GM21529 (cell line): ENCODE data around the gene NOVA2.

Source experiments
- ATAC-seq: cut with Tn5 transposase; IDR thresholded peaks from one replicate; pipeline ENCODE4 v1.9.1; 2021; ENCODE audit not compliant: unreplicated experiment

NOVA2 gene

DNA sequence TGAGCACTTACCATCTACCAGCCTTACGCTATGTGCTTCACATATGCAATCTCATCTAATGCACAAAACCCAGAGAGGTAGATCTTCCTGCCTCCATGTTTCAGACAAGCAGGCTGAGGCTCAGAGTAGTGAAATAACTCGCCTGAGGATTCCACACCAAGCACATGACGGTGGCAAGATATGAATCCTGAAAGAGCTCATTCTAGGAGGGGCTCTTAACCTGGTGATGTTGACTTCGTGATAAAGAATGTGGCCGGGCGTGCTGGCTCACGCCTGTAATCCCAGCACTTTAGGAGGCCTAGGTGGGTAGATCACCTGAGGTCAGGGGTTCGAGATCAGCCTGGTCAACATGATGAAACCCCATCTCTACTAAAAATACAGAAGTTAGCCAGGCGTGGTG is 5.0 kb downstream of the NOVA2 start:
- ATAC-seq, result no peak

GRCh38 chr19:45967246-45967645 is 6.4 kb downstream of the NOVA2 start:
- ATAC-seq, result no peak

DNA sequence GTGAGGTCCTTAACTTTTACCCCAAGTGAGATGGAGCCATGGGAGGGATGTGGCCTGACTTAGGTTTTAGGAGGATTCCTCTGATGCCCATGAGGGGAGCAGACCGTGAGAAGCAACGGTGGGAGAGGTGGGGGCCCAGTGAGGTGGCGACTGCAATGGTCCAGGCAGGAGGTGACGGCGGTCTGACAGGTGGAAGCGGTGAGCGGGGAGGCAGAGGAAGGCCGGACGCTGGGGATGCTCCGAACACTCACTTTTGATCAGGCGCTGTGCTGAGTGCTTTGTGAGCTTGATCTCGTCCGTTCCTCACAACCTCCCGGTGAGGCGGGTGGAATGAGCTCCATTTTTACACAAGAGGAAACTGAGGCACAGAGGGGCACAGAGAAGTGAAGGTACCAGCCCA is 11.6 kb downstream of the NOVA2 start:
- ATAC-seq, result no peak

GRCh38 chr19:45960595-45961235 is 12.9 kb downstream of the NOVA2 start:
- no peak for ATAC-seq

DNA sequence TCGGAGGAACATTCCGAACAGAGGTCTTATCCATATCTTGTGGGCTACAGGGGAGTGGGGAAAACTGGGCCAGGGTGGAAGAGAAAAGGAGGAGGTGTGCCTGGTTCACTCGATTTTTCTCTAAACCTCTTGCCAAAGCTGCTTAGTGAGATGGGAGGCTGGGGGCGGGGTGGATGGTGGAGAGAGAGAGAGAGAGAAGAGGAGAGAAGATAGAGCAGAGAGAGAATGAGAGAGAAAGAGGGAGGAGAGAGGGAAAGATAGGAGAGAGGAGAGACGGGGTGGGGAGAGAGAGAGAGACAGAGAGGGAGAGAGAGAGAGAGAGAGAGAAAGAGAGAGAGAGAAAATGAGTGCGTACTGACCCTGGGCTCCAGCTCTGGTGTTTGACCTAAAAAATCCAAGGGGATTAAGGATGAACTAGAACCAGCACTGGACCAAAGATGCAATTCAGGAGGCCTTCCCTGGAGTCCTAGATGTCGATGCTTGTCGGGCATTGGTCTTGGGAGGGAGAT is 14.1 kb downstream of the NOVA2 start:
- ATAC-seq, result no peak

DNA sequence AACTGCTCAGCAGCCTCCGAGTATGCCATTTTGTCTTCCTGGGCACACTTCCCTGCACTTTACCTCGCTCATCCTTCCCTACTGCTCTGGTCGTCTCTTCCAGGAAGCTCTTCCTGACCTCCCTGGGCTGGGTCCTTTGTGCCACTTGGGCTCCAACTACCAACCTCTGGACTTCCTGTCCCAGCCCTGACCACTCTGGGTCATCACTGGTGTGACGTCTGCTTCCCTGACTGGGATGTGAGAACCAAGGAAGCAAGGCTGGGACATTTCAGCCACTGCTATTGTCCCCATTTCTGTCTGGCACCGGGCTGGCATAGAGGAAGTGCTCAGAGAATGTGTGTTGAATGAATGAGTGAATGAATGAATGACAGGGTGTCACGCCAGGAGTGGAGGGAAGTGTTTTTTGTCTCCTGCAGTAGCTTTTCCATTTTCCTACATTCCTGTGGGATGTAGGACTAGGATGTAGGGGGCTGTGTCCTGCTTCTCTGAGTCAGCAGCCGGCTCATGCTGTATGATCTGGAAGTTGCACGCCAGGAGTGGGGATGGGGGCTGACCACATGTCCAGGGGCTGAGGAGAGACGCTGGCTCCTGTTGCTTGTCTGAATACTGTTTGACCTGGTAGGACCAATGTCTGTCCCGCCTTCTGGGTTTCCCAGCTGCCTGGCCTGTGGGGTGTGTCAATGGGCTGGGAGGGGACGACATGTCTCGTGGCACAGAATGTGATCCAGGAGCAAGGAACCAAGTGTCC is 14.7 kb downstream of the NOVA2 start:
- ATAC-seq, result no peak

GRCh38 chr19:45958320-45958719 is 15.3 kb downstream of the NOVA2 start:
- ATAC-seq, result no peak

DNA sequence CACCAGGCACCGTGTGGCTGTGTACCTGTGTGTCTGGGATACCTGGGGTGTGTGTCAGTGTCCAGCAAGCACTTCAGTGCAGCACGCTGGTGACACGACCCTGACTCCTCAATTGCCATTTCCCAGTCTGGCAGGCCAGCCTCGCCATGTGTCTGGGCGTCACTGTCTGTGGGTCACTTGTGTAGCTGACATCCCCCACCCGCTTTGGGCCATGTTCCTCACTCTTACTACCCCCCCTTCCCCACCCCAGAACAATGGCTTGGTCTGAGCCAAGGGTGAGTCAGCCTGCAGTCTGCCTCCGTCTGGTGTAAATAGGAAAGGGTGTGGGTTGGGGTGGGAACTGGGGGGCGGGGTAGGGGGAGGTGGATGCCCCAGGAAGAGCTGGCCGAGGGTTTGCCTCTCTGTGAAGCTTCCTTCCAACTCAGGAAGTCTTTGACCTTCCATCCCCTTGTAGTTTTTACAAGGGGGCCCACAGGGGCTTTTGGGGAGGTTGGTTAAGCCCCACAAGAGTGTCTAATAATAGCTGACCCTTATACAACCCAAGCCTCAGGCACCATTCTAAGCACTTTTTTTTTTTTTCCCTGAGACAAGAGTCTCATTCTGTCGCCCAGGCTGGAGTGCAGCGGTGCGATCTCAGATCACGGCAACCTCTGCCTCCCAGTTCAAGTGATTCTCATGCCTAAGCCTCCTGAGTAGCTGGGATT is 17.6 kb downstream of the NOVA2 start:
- no peak for ATAC-seq

DNA sequence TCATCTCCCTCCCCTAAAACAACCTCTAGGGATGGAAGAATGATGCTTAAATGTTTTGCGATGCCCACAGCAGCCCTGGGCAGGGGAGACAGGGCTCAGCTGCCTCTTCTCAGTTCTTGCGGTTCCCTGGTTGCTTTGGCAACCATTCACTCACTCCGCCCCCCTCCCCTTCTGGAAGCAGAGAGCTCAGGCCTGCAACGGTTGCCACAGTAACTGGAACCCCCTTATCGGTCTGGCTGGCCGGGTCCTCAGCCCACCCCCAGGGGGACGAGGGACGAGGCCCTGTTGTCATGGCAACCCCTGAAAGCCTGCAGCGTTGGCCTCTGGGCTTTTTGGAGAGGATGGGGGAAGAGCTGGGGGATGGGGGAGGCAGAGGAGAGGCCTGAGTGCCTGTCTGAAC is 19.5 kb downstream of the NOVA2 start:
- no peak for ATAC-seq

DNA sequence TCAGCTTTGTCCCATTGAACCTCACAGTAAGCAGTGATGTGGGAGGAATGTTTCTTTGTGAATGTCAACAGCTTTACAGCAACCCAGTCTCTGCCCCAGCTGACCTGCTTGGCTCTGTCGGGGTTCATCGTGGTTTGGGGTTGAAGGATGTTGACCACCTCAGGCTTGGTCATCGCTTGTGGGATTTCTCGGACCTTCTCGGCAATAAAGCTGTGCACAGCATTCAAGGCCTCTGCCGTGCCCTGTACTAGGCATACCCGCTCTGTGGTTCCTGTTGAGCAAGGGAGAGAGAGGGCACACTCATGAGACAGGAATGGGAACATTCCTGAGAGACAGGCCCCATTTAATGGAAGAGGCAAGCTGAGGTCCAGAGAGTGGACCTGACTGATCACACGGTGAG is 20.0 kb downstream of the NOVA2 start:
- ATAC-seq, result no peak

DNA sequence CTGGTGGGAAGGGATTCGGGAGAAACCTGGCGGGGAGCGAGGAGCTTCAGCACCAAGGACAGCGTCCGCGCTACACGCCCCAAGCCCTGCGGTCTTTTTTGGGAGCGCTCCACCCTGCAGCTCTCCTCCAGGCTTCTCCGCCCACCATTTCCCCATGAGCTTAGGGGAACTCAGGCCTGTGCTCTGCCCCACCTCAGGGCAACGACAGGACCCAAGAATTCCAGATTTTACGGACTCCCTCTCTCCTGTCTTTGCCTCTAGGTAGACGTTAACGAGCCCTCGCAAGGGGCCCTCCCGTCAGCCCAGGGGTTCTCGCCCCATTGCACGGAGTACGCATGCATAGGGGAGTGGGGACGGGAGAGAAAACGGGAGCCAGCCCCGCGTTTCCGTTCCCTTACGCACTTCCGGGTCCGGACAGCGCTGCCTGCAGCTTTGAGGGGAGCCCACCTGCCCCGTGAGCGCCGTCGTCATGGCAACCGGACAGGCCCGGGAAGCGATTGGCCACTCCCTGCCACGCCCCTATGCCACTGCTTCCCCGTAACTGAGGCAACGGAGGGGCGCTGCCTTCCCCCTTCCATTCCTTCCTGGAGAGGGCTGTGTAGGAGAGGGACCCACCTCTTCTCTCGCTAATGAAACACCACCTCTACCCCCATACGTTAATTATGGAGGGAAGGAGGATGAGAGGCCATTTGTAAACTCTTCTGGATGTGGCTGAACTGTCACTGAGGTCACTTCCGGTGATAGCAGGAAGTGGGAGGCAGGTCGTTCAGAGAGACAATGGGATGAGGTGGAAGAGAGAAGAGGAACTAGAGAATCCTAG is 20.8 kb downstream of the NOVA2 start:
- no peak for ATAC-seq

GRCh38 chr19:45952341-45952685 is 21.4 kb downstream of the NOVA2 start:
- ATAC-seq, result no peak

DNA sequence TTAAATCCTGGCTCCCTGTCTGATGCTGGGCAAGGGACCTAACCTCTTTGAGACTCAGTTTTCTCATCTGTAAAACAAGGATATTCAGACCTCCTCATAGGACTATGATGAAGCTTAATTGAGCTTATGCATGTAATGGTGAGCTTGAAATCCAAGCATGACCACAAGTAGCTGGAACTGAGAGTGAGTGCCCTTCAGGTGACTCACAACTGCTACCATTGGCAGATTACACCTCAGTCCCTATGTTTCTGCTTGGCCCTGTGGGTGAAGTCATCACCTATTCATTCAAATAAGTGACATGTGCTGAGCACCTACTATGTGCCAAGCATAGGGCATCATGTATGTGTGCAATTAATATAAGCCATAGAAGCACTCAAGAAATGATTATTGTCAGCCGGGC is 25.7 kb downstream of the NOVA2 start:
- no peak for ATAC-seq

DNA sequence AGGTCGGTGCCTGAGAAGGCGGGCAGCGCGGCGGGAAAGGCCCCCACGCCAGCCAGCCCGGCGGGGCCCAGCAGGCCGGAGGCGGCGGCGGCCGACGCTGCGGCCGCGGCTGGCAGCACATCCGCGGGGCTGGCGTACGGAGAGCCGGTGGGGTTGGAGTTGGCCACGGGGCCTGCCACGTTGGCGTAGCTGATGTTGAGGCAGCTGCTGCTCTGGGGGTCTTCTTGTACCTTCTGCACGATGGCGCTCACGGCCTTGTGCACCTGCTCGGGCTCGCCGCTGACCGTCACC is 33.2 kb downstream of the NOVA2 start:
- no peak for ATAC-seq

DNA sequence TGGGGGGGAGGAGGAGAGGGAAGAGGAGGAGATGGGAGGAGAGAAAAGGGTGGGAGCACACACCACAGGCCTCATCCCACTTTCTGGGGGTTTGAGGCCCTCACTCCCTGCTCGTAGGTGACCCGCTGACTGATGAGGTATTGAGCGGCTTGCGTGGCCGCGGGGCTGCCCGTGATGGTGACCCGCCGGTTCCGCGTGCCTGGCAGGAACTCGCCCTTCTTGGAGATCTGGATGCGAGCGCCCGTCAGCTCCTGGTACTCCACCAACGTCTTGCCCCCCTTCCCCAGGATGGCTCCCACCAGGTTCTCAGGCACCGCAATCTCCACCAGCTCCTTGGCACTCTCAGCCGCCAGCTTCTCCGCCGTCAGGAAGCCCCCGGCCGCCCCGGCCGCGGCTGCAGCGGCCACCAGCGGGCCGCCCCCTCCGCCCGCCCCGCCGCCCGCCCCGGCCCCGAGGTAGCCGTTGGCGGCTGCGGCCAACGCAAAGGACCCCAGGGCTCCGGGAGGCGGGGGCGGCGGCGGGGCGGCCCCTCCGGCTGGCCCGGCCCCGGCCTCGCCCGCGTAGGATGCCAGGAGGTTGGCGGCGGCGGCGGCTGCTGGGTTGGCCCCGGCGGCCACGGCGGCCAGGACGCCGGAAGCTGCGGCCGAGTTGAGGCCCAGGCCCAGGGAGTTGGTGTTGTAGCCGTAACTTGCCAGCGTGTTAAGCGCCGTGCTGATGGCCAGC is 33.7 kb downstream of the NOVA2 start:
- ATAC-seq, result no peak

DNA sequence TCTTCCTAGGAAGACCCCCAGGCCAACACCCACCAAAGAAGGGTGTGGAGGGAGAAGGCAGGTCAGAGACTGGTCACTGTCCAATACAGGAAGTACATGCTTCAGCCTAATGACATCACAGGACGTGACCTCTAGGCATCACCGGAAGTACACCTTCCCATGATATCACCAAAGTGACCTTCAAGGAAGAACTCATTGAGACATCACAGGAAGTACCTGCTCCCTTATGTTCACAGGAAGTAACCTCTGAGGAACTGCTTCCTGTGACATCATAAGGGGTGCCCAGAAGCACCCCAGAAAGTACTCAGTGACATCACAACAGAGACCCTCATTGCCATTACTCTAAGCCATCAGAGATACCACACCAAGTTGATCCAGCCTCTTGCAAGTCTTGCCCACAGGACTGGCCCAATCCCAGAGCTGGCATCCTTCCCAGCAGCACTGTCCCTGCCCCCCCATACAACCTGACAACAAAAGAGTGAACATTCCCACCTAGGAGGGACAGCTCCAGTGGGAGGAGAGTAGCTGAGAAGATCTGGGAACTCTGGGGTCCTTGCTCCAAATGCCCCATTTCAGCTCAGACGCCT is 34.8 kb downstream of the NOVA2 start:
- ATAC-seq, result no peak

GRCh38 chr19:45935267-45935666 is 38.4 kb downstream of the NOVA2 start:
- ATAC-seq, result no peak

- no peak for ATAC-seq
Measured at GRCh38 chr19:45934551-45935230, 39.0 kb downstream of the NOVA2 start.

DNA sequence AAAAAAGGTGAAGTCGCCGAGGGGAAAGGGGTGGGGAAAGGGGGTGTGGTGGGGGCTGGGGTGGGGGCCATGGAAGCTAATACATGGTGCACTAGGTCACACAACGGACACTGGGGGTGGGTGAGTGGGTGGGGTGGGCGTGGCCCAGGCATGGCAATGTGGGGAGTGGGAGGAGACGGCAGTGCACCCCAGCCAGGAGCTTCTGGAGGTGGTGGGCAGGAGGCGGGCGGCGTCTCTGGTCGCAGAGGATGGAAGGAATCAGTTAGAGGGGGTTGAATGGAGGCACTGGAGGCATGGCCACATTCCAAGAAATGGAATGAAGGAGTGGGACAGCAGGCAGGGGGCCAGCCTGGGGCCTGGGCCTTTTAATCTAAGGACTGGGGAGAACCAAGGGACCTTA is 39.9 kb downstream of the NOVA2 start:
- no peak for ATAC-seq

- ATAC-seq, result no peak
Measured at GRCh38 chr19:45931055-45931454, 42.6 kb downstream of the NOVA2 start.
